Measurements from ENCODE around the gene RUFY2.

RUFY2 gene

DNA sequence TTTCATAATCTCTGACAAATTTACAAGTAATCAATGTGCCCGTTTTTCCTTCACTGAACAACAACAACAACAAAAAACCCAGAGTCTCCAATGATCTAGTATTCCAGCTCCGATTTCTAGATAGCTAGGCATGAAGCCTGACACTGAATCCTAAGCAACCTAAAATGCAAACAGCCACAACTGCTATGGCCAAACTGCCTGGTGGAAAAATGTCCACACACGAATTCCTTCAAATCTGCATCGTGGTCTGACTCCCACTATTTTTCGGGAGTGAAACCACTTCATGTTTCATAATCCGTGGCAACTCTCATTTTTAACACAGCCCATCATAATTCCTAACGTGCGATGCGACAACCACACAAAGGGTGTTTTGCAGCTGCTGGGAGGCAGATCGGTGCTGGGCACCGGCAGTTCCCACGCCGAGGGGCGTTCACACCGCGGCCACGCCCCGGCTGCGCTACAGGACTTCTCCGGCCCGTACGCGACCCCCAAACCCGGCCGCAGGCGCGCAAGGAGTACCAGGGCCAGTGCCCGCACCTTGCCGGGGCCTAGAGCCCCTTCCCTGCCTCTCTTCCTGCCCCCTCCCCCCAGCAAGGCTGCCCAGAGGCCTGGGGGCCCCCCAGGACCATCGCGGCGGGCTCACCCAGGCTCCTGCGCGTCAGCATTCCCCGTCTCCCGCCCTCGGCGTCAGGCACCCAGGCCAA, 814 bp downstream of the RUFY2 start:
- ChIA-PET POLR2A (no interaction called here), CTCF (interaction anchor here (0.6 to 3.1 kb wide), 18 partner anchors 8 to 494 kb away, joined by 3 to 16 read pairs (median 4); partner anchors contain the start of genes PBLD and STOX1)
- no peak for TF ChIP-seq CTCF (IDR thresholded peaks at IDR 0.05; ENCODE audit: control extremely low read depth, extremely low read depth, low read depth, missing control alignments)
- peak; percentile 73 for DNase-seq (ENCODE audit: extremely low spot score)

GRCh38 chr10:68403701-68404100, 3.4 kb downstream of the RUFY2 start:
- CTCF ChIA-PET: interaction anchor here (1.5 kb wide), 1 partner anchor 27 kb away, joined by 3 read pairs; no protein-coding TSS in a partner anchor
- no peak for DNase-seq (ENCODE audit: extremely low spot score)
- TF ChIP-seq CTCF (IDR thresholded peaks at IDR 0.05; ENCODE audit: control extremely low read depth, extremely low read depth, low read depth, missing control alignments): no peak
- POLR2A ChIA-PET: no interaction called here

- POLR2A ChIA-PET: no interaction called here
- TF ChIP-seq CTCF (IDR thresholded peaks at IDR 0.05; ENCODE audit: control extremely low read depth, extremely low read depth, low read depth, missing control alignments): no peak
Observed at GRCh38 chr10:68402276-68402675, 4.8 kb downstream of the RUFY2 start.

GRCh38 chr10:68397005-68397404, 10.1 kb downstream of the RUFY2 start:
- DNase-seq (ENCODE audit: extremely low spot score): no peak
- no peak for TF ChIP-seq CTCF (IDR thresholded peaks at IDR 0.05; ENCODE audit: control extremely low read depth, extremely low read depth, low read depth, missing control alignments)
- ChIA-PET POLR2A (no interaction called here), CTCF (interaction anchor here (2.5 kb wide), 1 partner anchor 10 kb away, joined by 16 read pairs; the partner anchor contains the start of gene RUFY2)

More at GRCh38 chr10:68402276-68402675, 4.8 kb downstream of the RUFY2 start:
- CTCF ChIA-PET: no interaction called here
- DNase-seq (ENCODE audit: extremely low spot score): no peak

DNA sequence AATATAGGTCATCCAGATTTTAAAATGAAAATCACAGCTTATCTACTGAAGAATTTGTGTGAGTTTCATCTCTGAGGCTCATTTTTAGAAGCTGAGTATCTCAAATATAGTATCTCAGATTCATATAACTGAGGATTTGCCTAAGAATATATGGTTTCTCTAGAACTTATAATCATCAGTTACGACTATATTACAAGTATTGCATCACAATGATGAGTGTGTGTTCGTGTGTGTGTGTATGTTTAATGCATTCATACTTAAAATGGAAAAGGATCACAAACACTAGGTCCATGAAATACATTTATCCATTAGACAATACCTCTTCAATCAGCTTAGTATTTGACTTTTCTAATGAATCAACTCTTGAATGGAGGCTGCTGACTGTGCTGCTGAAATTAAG, 21.3 kb downstream of the RUFY2 start:
- DNase-seq (ENCODE audit: extremely low spot score): no peak
- TF ChIP-seq CTCF (IDR thresholded peaks at IDR 0.05; ENCODE audit: control extremely low read depth, extremely low read depth, low read depth, missing control alignments): no peak
- POLR2A ChIA-PET: no interaction called here
- CTCF ChIA-PET: interaction anchor here (0.9 to 1.6 kb wide), 4 partner anchors 11 to 84 kb away, joined by 3 to 7 read pairs (median 4); partner anchors contain the start of gene RUFY2

GRCh38 chr10:68371604-68372003, 35.5 kb downstream of the RUFY2 start:
- no peak for TF ChIP-seq CTCF (IDR thresholded peaks at IDR 0.05; ENCODE audit: control extremely low read depth, extremely low read depth, low read depth, missing control alignments)
- POLR2A ChIA-PET: no interaction called here
- CTCF ChIA-PET: interaction anchor here (2.1 to 3.3 kb wide), 2 partner anchors 9 to 35 kb away, joined by 6 to 15 read pairs; partner anchors contain the start of gene RUFY2
- no peak for DNase-seq (ENCODE audit: extremely low spot score)
